GM12865 (cell line): ENCODE data around the gene HOXC11.

Source experiments
- DNase-seq: peaks from one replicate; pipeline ENCODE4 v3.0.0; 2010; ENCODE audit warnings: low read depth
- H3K4me3 ChIP-seq: 2 replicates; pipeline ENCODE4 v1.5.1; 2011; ENCODE audit warnings: mild to moderate bottlenecking, low read depth, low read length, control low read depth
- TF ChIP-seq, protein P1 (sequence below): IDR thresholded peaks from 2 replicates; pipeline ENCODE4 v1.5.1; 2011; ENCODE audit warnings: low read length, control low read depth, low read depth, inconsistent platforms; ENCODE audit not compliant: insufficient read depth; ENCODE audit errors: missing control alignments

Gene HOXC11

GRCh38 chr12:53944907-53945847 is 27.7 kb upstream of the HOXC11 start:
- DNase-seq, result no peak
- TF ChIP-seq, protein P1, sequence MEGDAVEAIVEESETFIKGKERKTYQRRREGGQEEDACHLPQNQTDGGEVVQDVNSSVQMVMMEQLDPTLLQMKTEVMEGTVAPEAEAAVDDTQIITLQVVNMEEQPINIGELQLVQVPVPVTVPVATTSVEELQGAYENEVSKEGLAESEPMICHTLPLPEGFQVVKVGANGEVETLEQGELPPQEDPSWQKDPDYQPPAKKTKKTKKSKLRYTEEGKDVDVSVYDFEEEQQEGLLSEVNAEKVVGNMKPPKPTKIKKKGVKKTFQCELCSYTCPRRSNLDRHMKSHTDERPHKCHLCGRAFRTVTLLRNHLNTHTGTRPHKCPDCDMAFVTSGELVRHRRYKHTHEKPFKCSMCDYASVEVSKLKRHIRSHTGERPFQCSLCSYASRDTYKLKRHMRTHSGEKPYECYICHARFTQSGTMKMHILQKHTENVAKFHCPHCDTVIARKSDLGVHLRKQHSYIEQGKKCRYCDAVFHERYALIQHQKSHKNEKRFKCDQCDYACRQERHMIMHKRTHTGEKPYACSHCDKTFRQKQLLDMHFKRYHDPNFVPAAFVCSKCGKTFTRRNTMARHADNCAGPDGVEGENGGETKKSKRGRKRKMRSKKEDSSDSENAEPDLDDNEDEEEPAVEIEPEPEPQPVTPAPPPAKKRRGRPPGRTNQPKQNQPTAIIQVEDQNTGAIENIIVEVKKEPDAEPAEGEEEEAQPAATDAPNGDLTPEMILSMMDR, result no peak
- H3K4me3 ChIP-seq, result no peak overlapping the region

DNA sequence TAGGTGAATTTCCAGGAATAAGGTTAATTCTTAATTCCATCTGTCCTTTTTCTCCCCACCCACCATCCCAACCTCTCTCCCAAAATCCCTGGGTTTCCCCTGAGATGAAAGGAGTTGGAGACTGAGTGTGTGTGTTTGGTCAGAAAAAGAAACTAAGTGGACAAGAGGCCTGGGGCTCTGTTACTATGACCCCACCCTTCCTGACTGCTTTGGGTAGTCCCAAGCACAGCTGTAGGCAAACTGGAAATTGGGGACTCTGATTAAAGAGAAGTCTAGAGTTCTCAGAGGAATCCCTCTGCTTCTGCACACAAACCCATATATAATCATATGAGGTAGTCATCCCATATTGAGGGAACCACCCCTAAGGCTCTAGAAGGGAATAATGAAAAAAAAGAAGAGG is 25.2 kb upstream of the HOXC11 start:
- no peak for DNase-seq
- TF ChIP-seq, protein P1, result no peak
- H3K4me3 ChIP-seq, result no peak overlapping the region

DNA sequence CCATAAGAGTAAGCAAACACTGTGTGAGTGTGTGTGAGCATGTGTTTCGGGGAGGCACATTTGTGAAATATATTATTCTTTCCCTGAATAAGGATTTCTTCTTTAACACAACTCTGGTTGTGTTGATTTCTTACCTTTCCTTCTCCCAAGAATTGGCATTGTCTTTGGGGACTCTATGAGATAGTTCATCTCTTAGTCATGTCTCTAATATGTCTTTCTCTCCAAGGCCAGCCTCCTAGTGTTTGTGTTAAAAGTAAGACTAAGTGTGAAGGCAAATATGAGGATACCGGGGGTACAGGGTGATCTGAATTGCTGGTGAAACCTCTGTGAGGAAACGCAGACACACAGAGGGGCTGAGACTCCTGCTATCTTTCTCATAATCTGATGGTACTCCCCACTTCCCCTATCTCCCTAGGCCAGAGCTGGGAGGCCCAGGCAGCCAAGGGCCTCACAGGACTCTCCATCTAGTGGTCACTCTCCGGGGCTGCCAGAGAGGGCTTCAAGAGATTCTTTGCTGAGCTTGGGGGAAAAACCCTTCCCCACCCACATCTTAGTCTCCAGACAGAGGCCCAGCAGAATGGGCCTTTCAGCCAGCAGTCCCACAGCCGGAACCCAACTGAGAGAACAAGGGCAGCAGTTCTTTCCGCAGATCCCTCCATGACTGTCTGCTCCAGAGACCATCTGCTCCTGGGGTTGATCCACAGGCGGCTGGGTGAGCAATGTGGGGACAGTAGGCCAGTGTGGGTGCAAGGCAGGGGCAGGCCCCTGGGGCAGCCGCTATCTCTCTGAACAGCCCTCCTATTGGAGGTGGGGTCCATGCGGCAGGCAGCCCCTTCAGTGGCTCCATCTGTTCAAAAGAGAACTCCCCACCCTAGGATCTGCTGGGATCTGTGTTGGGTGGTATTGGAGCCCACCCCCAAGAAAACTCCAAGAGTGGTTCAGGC is 24.0 kb upstream of the HOXC11 start:
- DNase-seq, result no peak
- H3K4me3 ChIP-seq, result no peak overlapping the region
- TF ChIP-seq, protein P1, result no peak

- DNase-seq, result no peak
- TF ChIP-seq, protein P1, result no peak
- no peak overlapping the region for H3K4me3 ChIP-seq
These were observed 23.1 kb upstream of the HOXC11 start for GRCh38 chr12:53949631-53950436.

DNA sequence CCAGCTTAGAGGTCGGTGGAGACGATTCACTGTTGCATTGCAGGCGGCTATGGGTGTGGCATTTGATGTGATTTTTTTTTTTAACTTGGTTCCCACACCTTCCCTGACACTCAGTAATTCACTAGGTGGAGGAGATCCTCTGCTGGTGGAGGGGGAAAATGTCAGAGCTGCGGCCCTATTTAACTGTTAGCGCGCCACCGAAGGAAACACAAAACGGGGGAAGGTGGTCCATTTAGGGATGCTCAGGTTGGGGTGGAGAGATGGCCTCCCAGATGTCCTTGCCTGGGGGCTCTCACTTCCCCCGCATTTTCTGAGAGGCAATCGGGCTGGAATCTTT is 22.5 kb upstream of the HOXC11 start:
- no peak for DNase-seq
- TF ChIP-seq, protein P1, result no peak
- H3K4me3 ChIP-seq, result no peak overlapping the region

DNA sequence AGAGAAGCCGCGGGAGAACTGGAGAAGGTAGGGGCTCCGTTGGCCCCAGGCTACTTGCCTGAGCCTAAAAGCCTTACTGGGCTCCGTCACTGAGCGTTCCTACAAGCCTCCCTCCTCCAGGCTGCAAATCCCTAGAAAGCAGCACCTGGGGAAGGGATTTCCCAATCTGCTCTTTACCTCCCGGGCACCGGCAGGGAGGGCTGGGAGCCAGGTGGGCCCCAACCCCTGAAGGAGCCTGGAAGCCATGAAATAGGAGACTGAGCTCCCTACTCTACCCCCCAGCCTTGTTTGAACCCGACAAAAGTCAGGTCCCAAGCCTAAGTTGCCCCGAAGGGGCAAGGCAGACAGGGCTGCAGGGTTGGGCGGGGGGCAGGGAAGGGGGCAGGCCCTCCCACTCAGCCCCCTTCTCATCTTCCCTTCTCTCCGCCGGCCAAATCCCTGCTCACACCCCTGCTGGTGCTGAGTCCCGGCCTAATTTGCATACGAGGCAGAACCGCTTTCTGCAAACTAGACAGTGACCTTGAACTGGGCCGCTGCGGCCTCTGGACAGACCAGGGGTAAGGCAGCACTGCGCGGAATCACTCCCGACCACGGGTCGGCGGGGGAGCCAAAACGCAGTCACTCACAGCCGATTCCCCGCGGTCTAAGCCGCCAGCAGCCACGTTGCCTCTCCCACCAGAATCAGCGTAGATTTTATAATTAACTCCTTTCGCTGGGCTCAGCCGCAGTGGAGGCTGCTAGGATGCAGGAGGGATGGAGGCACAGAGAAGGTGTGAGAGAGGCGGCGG is 21.9 kb upstream of the HOXC11 start:
- DNase-seq, result no peak
- TF ChIP-seq, protein P1, result no peak
- no peak overlapping the region for H3K4me3 ChIP-seq
